Prostate gland (tissue), 2 donors: Measurements from ENCODE around the gene TBC1D14. TPM values are rescaled to one million over a fixed set of nuclear protein-coding genes. Genes with fewer than 3 reads are reported as not detected.
"Not testable (repeated sequence)": the region's sequence is repeated elsewhere in the genome, so short reads cannot be mapped to it uniquely, and the experiment has no call there.

Source experiments
- DNase-seq: peaks from one replicate; pipeline ENCODE4 v3.0.0-alpha.2; 2019; ENCODE audit warnings: low spot score
- H3K27ac ChIP-seq, 2 donors: fragments of 200-600 bp; sonication (generic); 2 replicates each; pipeline ENCODE4 v1.5.1; 2017 to 2019
- H3K27me3 ChIP-seq: fragments of 200-600 bp; sonication (generic); replicated peaks from 2 replicates; pipeline ENCODE4 v1.5.1; 2019; ENCODE audit not compliant: insufficient read depth
- H3K36me3 ChIP-seq, 2 donors: fragments of 200-600 bp; sonication (generic); 1 replicate in 1 of 2; 2 replicates in 1 of 2; pipeline versions ENCODE4 v1.5.1 to v1.8.1; 2017 to 2019
- H3K4me1 ChIP-seq: fragments of 200-600 bp; sonication (generic); replicated peaks from 2 replicates; pipeline ENCODE4 v1.5.1; 2019
- H3K4me3 ChIP-seq, 2 donors: fragments of 200-600 bp; sonication (generic); 2 replicates each; pipeline ENCODE4 v1.5.1; 2017 to 2019
- H3K9me3 ChIP-seq: fragments of 200-600 bp; sonication (generic); 2 replicates; pipeline ENCODE4 v1.5.1; 2017
- POLR2A ChIP-seq: fragments of 450-650 bp; IDR thresholded peaks from one replicate; pipeline ENCODE4 v1.6.1; 2016; ENCODE audit warnings: antibody characterized with exemption, mild to moderate bottlenecking
- POLR2AphosphoS5 ChIP-seq: sonication (generic); formaldehyde crosslinking; IDR thresholded peaks from one replicate; pipeline ENCODE4 v1.6.1; 2017; ENCODE audit warnings: antibody characterized with exemption
- WGBS: methylation state at CpG from one replicate; pipeline ENCODE4 v1.1.5; 2018; 5-methylcytosine and 5-hydroxymethylcytosine counted together
- intact Hi-C: fragments of 100-400 bp; cut with DNase I; formaldehyde crosslinking; loops from one replicate; pipeline ENCODE4 v1.14.2; 2022
- total RNA-seq, 2 donors: library from RNA; depleted of rRNA; stranded (reverse); fragments of >200 nt; gene quantifications; one replicate each; pipeline ENCODE4 v1.1.0, GENCODE V29; 2016
- TF ChIP-seq, protein P1 (sequence below), 4 experiments: fragments of 200-600 bp in 2 of 4; fragments of 450-650 bp in 2 of 4; sonication (generic) in 2 of 4; IDR thresholded peaks; 1 replicate in 3 of 4; 2 replicates in 1 of 4; pipeline ENCODE4 v1.5.1; 2016 to 2019; ENCODE audit warnings: antibody characterized with exemption in 4 of 4, mild to moderate bottlenecking in 2 of 4, moderate library complexity in 2 of 4

The TBC1D14 gene
- total RNA-seq, 2 donors from 2014 or later = 56.2 to 90.5 TPM

DNA sequence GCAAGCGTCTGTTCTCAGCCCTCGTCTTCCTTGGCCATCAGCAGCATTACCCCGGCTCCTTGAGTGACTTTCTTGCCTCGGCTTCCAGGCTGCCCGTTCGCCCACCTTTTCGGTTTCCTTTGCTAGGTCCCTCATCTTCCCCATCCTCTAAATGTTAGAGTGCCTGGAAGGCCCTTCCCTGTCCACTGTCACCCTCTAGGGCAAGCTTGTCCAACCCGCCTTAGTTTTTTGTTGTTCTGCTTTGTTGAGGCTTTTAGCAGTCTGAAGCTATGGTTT, 62.7 kb downstream of the TBC1D14 start:
- Histone ChIP-seq H3K4me1 (no peaks in the 10 kb centered on the region), H3K36me3 (no peaks in the 10 kb centered on the region), H3K4me3 (no peak overlapping the region), H3K9me3 (no peaks in the 10 kb centered on the region), H3K27ac (no peak overlapping the region), H3K27me3 (no peaks in the 10 kb centered on the region)
- 88% methylated on average over 8 of the region's 8 CpGs for WGBS
- TF ChIP-seq POLR2AphosphoS5 (no peak), POLR2A (no peak)
- TF ChIP-seq, protein P1, sequence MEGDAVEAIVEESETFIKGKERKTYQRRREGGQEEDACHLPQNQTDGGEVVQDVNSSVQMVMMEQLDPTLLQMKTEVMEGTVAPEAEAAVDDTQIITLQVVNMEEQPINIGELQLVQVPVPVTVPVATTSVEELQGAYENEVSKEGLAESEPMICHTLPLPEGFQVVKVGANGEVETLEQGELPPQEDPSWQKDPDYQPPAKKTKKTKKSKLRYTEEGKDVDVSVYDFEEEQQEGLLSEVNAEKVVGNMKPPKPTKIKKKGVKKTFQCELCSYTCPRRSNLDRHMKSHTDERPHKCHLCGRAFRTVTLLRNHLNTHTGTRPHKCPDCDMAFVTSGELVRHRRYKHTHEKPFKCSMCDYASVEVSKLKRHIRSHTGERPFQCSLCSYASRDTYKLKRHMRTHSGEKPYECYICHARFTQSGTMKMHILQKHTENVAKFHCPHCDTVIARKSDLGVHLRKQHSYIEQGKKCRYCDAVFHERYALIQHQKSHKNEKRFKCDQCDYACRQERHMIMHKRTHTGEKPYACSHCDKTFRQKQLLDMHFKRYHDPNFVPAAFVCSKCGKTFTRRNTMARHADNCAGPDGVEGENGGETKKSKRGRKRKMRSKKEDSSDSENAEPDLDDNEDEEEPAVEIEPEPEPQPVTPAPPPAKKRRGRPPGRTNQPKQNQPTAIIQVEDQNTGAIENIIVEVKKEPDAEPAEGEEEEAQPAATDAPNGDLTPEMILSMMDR (IDR thresholded peaks at IDR 0.05) = no peak
- DNase-seq = no peak
- intact Hi-C loops = loop anchor here (5.0 kb wide), 1 partner anchor 95 kb away; the partner anchor contains the start of gene GRPEL1

DNA sequence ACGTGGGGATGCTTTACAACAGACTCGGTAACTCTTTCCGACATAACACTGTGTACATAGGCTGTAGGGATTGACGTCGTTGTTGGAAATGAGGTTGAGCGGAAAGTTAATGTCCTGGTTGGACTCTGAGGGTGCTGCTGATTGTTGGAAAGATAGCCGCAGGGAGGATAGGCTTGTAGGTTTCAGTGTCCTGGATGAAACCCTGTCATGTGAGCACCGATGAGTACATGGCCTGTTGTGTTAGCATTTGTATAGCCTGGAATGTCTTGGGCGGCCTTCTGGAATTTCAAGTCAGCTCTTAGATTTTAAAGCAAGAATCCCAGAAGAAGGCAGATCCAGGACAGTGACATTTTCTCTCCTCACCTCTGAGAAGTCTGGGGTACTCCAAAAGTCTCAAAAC, 63.3 kb downstream of the TBC1D14 start:
- Histone ChIP-seq H3K27me3 (no peaks in the 10 kb centered on the region), H3K36me3 (no peaks in the 10 kb centered on the region), H3K27ac (no peak overlapping the region), H3K9me3 (no peaks in the 10 kb centered on the region), H3K4me3 (no peak overlapping the region), H3K4me1 (no peaks in the 10 kb centered on the region)
- intact Hi-C loops = loop anchor here (5.0 kb wide), 1 partner anchor 94 kb away; the partner anchor contains the start of gene GRPEL1
- TF ChIP-seq POLR2A (no peak), POLR2AphosphoS5 (no peak)
- TF ChIP-seq, protein P1 (IDR thresholded peaks at IDR 0.05) = no peak
- WGBS = 69% methylated on average over 9 of the region's 9 CpGs
- DNase-seq = no peak

DNA sequence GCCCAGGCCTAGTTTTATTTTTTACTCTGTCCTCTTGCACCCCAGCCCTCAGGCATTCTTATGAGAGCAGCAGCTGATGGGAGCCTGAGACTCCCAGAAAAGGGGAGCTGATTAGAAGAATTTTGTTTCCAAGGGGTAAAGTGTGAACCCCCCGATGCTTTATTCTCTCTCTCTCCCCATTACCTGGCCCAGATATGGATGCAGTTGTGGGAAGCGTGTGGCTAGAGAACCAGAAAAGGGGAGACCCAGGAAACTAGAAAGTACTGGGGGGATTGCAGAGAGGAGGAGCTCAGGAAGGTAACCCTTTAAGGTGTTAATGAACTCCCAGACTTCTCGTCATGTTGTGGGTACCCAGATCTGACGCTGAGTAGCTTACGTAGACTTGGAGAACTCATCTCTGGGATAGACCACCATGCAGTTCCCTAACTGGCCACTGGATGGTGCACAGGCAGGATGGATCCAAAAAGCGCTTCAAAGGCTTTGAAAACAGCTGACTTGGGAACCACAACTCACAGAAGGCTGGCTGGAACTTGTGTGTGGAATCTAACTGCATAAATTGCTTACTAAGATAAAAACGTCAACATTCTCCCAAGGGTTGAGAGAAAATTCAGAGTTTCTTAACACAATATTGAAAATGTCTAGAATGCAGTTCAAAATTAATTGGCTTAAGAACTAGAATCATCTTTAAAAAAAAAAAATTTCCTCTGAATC, 64.7 kb downstream of the TBC1D14 start:
- 30% methylated on average over 7 of the region's 7 CpGs for WGBS
- DNase-seq = peak; percentile 74
- H3K36me3 ChIP-seq = no peaks in the 10 kb centered on the region
- no peak overlapping the region for H3K4me3 ChIP-seq
- intact Hi-C loops = loop anchor here (5.0 kb wide), 1 partner anchor 93 kb away; the partner anchor contains the start of gene GRPEL1
- TF ChIP-seq, protein P1 (IDR thresholded peaks at IDR 0.05) = peak; percentile 91 to 96 (median 94)
- TF ChIP-seq POLR2A (no peak), POLR2AphosphoS5 (peak; percentile 77)
- no peak overlapping the region for H3K27ac ChIP-seq
- no peaks in the 10 kb centered on the region for H3K4me1 ChIP-seq
- H3K9me3 ChIP-seq = no peaks in the 10 kb centered on the region
- no peaks in the 10 kb centered on the region for H3K27me3 ChIP-seq

DNA sequence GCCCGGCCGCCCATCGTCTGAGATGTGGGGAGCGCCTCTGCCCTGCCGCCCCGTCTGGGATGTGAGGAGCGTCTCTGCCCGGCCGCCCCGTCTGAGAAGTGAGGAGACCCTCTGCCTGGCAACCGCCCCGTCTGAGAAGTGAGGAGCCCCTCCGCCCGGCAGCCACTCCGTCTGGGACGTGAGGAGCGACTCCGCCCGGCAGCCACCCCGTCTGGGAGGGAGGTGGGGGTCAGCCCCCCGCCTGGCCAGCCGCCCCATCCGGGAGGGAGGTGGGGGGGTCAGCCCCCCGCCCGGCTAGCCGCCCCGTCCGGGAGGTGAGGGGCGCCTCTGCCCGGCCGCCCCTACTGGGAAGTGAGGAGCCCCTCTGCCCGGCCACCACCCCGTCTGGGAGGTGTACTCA, 68.2 kb downstream of the TBC1D14 start:
- intact Hi-C loops, H3K4me3 ChIP-seq, H3K9me3 ChIP-seq, H3K36me3 ChIP-seq, H3K4me1 ChIP-seq, H3K27ac ChIP-seq, DNase-seq, H3K27me3 ChIP-seq: not testable (repeated sequence)
- WGBS = no CpG with 5 or more reads among the region's 33 CpGs

DNA sequence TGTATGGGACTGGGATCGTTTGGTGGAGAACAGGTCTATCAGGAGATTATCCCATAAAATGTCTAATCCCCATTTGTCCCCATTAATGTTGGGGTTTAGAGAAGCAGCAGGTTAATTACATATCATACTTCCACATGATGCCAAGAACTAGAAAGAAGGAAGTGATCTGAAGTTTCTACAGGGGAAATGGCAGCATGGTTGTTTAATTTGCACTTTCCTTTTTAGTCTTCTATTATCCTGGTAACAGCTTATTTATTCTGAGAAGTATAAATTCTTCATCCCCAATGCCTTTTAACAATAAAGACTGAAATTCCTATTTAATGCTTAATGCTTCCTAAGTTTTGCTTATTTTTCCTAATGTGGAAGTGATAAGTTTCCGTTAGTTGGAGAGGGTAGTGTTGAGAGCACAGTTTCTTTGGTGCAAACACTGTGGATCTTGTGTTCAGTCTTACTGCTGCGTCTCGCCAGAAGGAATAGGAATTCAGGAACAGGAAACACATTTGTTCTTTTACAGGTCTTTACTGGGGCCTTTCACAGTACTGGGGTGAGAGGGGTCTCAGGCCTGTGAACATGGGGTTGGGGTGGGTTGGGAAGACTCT, 74.0 kb downstream of the TBC1D14 start:
- H3K9me3 ChIP-seq = no peaks in the 10 kb centered on the region
- no peak overlapping the region for H3K4me3 ChIP-seq
- no peak for TF ChIP-seq POLR2A
- TF ChIP-seq, protein P1 (IDR thresholded peaks at IDR 0.05) = no peak
- no peak for TF ChIP-seq POLR2AphosphoS5
- intact Hi-C loops = loop anchor here (10.0 kb wide), 1 partner anchor 269 kb away; the partner anchor contains the start of gene BLOC1S4
- DNase-seq = no peak
- no peaks in the 10 kb centered on the region for H3K4me1 ChIP-seq
- WGBS = 82% methylated on average over 4 of the region's 4 CpGs
- no peaks in the 10 kb centered on the region for H3K27me3 ChIP-seq
- no peak overlapping the region for H3K27ac ChIP-seq
- H3K36me3 ChIP-seq = no peaks in the 10 kb centered on the region
